Measurements from ENCODE around the gene DAGLA. TPM values are rescaled to one million over a fixed set of nuclear protein-coding genes. Genes with fewer than 3 reads are reported as not detected.

Gene DAGLA, protein sequence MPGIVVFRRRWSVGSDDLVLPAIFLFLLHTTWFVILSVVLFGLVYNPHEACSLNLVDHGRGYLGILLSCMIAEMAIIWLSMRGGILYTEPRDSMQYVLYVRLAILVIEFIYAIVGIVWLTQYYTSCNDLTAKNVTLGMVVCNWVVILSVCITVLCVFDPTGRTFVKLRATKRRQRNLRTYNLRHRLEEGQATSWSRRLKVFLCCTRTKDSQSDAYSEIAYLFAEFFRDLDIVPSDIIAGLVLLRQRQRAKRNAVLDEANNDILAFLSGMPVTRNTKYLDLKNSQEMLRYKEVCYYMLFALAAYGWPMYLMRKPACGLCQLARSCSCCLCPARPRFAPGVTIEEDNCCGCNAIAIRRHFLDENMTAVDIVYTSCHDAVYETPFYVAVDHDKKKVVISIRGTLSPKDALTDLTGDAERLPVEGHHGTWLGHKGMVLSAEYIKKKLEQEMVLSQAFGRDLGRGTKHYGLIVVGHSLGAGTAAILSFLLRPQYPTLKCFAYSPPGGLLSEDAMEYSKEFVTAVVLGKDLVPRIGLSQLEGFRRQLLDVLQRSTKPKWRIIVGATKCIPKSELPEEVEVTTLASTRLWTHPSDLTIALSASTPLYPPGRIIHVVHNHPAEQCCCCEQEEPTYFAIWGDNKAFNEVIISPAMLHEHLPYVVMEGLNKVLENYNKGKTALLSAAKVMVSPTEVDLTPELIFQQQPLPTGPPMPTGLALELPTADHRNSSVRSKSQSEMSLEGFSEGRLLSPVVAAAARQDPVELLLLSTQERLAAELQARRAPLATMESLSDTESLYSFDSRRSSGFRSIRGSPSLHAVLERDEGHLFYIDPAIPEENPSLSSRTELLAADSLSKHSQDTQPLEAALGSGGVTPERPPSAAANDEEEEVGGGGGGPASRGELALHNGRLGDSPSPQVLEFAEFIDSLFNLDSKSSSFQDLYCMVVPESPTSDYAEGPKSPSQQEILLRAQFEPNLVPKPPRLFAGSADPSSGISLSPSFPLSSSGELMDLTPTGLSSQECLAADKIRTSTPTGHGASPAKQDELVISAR
- total RNA-seq (1 to 10 TPM; 2.0 to 5.0 (median 3.9) TPM), polyA plus RNA-seq (1 to 10 TPM in 1 of 3 donors, under 1 TPM in 2; 0.27 to 1.2 (median 0.35) TPM)
- long read RNA-seq, donor 1 = 0 reads
- long read RNA-seq, donor 2 = 0 reads

DNA sequence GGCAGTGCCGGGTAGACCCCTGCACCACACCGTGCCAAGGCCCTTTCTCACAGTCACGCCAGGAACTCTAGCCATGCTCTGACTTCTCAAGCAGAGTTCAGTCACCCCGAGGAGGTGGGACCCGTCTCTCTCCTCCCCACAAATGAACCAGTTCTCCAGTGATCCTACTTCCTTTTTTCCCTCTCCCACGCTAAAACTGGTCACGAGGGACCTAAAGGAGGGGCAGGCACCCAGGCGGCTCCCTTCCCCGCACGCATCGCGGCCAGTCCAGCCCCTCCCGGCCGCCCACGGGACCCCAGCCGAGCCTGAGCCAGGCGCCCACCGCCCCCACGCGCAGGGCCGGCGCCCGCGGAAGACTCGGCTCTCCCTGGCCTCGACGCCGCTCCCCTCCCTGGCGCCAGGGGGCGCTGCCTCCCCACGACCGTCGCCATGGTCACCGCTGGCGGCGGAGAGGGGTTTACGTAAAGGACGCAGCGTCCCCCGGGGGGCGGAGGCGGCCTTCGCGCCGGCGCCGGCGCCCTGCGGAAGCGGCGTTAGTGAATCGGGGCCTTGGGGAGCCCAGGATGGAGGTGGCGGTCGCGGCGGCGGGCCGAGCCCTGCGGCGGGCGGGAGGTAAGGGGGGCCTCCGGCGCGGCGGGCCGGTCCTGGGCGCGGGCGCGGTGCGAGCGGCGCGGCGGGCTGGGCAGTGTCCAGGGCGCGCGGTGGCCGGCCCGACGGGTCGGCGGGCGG lies at the start of gene DAGLA:
TSS of gene DAGLA (plus strand) at position 499 of the 729 bp plus-strand sequence. CDS start 39,765 bp downstream, outside the sequence.
- WGBS, 5 donors = 3 to 11% (median 4%) methylated on average over 30 to 84 of the region's 84 CpGs
- peak in 2 of 3 donors; percentile 61 to 66 for TF ChIP-seq POLR2AphosphoS5 (IDR thresholded peaks at IDR 0.05)
- no peak for TF ChIP-seq POLR2A (IDR thresholded peaks at IDR 0.05)
- TF ChIP-seq, protein P1, sequence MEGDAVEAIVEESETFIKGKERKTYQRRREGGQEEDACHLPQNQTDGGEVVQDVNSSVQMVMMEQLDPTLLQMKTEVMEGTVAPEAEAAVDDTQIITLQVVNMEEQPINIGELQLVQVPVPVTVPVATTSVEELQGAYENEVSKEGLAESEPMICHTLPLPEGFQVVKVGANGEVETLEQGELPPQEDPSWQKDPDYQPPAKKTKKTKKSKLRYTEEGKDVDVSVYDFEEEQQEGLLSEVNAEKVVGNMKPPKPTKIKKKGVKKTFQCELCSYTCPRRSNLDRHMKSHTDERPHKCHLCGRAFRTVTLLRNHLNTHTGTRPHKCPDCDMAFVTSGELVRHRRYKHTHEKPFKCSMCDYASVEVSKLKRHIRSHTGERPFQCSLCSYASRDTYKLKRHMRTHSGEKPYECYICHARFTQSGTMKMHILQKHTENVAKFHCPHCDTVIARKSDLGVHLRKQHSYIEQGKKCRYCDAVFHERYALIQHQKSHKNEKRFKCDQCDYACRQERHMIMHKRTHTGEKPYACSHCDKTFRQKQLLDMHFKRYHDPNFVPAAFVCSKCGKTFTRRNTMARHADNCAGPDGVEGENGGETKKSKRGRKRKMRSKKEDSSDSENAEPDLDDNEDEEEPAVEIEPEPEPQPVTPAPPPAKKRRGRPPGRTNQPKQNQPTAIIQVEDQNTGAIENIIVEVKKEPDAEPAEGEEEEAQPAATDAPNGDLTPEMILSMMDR (IDR thresholded peaks at IDR 0.05 in 8 of 11, conservative IDR thresholded peaks at IDR 0.05 in 3 of 11) = peak; percentile 70 to 98 (median 95)

GRCh38 chr11:61632096-61632495 lies 48.1 kb upstream of the DAGLA start:
- DNase-seq = no peak
- H3K4me3 ChIP-seq = no peak overlapping the region
- peaks cover 0 to 8% (median 0%) of the 10 kb centered on the region in 6 donors for H3K4me1 ChIP-seq
- intact Hi-C loops (cut with DNase I; ENCODE audit: low total_unique reads) = loop anchor here (10.0 kb wide), 1 partner anchor 157 kb away; no protein-coding TSS in a partner anchor
- H3K27me3 ChIP-seq (replicated peaks in 1 of 7) = peaks cover 0 to 69% (median 0%) of the 10 kb centered on the region in 7 donors
- H3K36me3 ChIP-seq = no peaks in the 10 kb centered on the region
- H3K27ac ChIP-seq = no peak overlapping the region
- no peak for TF ChIP-seq POLR2A (IDR thresholded peaks at IDR 0.05)
- TF ChIP-seq, protein P1 (IDR thresholded peaks at IDR 0.05 in 8 of 11, conservative IDR thresholded peaks at IDR 0.05 in 3 of 11) = no peak
- TF ChIP-seq POLR2AphosphoS5 (IDR thresholded peaks at IDR 0.05) = no peak
- 67 to 84% (median 82%) methylated on average over 10 to 12 of the region's 12 CpGs for WGBS, 5 donors
- no peaks in the 10 kb centered on the region for H3K9me3 ChIP-seq

More for the DNA sequence above, at the start of gene DAGLA:
- Histone ChIP-seq H3K36me3 (no peaks in the 10 kb centered on the region), H3K27me3 (replicated peaks in 1 of 7) (peaks cover 0 to 89% (median 5%) of the 10 kb centered on the region in 7 donors), H3K4me3 (peak within 1 kb of the TSS; percentile 20 to 74 (median 34)), H3K27ac (peak within 1 kb of the TSS in 4 of 8 donors; percentile 27 to 64 (median 46)), H3K4me1 (peaks cover 0 to 47% (median 20%) of the 10 kb centered on the region in 6 donors), H3K9me3 (no peaks in the 10 kb centered on the region)
- intact Hi-C loops (cut with DNase I; ENCODE audit: low total_unique reads) = loop anchor here (5.0 kb wide), 1 partner anchor 52 kb away; no protein-coding TSS in a partner anchor
- peak; percentile 93 for DNase-seq

DNA sequence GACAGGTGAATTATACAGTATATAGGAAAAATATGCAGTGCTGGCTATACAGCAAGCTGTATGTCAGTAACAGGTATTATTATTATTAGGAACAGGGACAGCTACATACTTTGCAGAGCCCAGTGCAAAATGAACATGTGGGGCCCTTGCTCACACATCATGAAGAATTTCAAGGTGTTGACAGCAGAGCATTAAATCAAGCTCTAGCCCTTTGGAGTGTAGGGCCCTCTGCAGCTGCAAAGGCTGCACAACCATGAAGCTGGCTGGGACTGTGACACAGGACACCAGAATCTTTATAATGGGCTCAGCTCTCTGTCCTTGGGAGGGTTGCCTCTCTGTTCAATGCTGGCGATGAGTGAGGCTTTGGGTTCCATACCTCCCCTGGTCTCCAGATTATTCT lies 44.9 kb upstream of the DAGLA start:
- no peak for TF ChIP-seq POLR2AphosphoS5 (IDR thresholded peaks at IDR 0.05)
- TF ChIP-seq, protein P1 (IDR thresholded peaks at IDR 0.05 in 8 of 11, conservative IDR thresholded peaks at IDR 0.05 in 3 of 11) = no peak
- TF ChIP-seq POLR2A (IDR thresholded peaks at IDR 0.05) = no peak
- Histone ChIP-seq H3K9me3 (no peaks in the 10 kb centered on the region), H3K27me3 (replicated peaks in 1 of 7) (peaks cover 0 to 66% (median 0%) of the 10 kb centered on the region in 7 donors), H3K36me3 (no peaks in the 10 kb centered on the region), H3K4me1 (peaks cover 0 to 6% (median 2%) of the 10 kb centered on the region in 6 donors), H3K27ac (no peak overlapping the region), H3K4me3 (no peak overlapping the region)
- intact Hi-C loops (cut with DNase I; ENCODE audit: low total_unique reads) = loop anchor here (10.0 kb wide), 1 partner anchor 161 kb away; no protein-coding TSS in a partner anchor
- 86 to 100% (median 95%) methylated on average over 1 of the region's 1 CpG for WGBS, 5 donors
- no peak for DNase-seq
